ENCODE measurements around the gene HSPA2. TPM values are rescaled to one million over a fixed set of nuclear protein-coding genes. Genes with fewer than 3 reads are reported as not detected.

HSPA2 gene
- total and polyA plus RNA-seq, 2 of the 4 experiments (the other 2 are of a cell fraction), result 18.4 to 19.7 TPM

DNA sequence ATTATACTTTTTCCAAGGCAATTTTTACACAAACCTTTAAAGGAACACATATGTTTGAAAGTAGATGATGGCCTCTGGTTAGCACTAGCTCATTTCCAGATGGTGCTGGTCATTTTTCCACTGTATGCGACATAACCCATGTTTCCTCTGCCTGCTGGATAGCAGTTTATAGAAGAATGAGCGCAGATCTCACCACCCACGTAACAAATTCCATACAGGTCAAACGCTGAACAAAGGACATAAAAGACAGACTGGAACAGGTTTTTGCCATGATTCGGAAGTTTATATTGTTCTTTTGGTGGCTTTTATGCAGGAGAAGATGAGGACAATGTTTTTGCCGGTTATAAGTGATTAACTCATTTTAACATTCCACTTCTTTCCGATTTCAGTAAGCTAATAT, 39.9 kb downstream of the HSPA2 start:
- no peak overlapping the region for H2BK20ac ChIP-seq (ENCODE audit: low read depth, low read length)
- ChIA-PET CTCF (no interaction called here), POLR2A (ENCODE audit: unreplicated experiment) (no interaction called here)
- no peak overlapping the region for H3K9ac ChIP-seq (ENCODE audit: low read depth, low read length)
- H3K4me1 ChIP-seq (ENCODE audit: control insufficient read depth, insufficient read depth, low read length), result no peaks in the 10 kb centered on the region
- no peak overlapping the region for H3K27ac ChIP-seq (ENCODE audit: insufficient read depth, low read length)
- H4K91ac ChIP-seq (ENCODE audit: insufficient read depth, low read depth, low read length), result peak overlapping the region; percentile 11; the same call in 1 of the 2 replicates
- TF ChIP-seq RAD21 (IDR thresholded peaks at IDR 0.05; ENCODE audit: low read length), result no peak
- no peak for TF ChIP-seq RCOR1 (IDR thresholded peaks at IDR 0.05; ENCODE audit: insufficient replicate concordance, low read length)
- TF ChIP-seq MXI1 (IDR thresholded peaks at IDR 0.05; ENCODE audit: borderline replicate concordance, low read depth, low read length), result no peak
- TF ChIP-seq NFE2L2 (IDR thresholded peaks at IDR 0.05; ENCODE audit: low read depth, low read length), result no peak
- TF ChIP-seq CEBPB (IDR thresholded peaks at IDR 0.05; ENCODE audit: low read depth, low read length), result no peak
- no peak for TF ChIP-seq RFX5 (IDR thresholded peaks at IDR 0.05; ENCODE audit: low read depth, low read length)
- TF ChIP-seq, protein P1, sequence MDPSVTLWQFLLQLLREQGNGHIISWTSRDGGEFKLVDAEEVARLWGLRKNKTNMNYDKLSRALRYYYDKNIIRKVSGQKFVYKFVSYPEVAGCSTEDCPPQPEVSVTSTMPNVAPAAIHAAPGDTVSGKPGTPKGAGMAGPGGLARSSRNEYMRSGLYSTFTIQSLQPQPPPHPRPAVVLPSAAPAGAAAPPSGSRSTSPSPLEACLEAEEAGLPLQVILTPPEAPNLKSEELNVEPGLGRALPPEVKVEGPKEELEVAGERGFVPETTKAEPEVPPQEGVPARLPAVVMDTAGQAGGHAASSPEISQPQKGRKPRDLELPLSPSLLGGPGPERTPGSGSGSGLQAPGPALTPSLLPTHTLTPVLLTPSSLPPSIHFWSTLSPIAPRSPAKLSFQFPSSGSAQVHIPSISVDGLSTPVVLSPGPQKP (IDR thresholded peaks at IDR 0.05; ENCODE audit: borderline replicate concordance, low read depth, low read length), result no peak
- no peak for TF ChIP-seq MAFK (IDR thresholded peaks at IDR 0.05; ENCODE audit: low read depth, low read length)
- TF ChIP-seq, protein P2, sequence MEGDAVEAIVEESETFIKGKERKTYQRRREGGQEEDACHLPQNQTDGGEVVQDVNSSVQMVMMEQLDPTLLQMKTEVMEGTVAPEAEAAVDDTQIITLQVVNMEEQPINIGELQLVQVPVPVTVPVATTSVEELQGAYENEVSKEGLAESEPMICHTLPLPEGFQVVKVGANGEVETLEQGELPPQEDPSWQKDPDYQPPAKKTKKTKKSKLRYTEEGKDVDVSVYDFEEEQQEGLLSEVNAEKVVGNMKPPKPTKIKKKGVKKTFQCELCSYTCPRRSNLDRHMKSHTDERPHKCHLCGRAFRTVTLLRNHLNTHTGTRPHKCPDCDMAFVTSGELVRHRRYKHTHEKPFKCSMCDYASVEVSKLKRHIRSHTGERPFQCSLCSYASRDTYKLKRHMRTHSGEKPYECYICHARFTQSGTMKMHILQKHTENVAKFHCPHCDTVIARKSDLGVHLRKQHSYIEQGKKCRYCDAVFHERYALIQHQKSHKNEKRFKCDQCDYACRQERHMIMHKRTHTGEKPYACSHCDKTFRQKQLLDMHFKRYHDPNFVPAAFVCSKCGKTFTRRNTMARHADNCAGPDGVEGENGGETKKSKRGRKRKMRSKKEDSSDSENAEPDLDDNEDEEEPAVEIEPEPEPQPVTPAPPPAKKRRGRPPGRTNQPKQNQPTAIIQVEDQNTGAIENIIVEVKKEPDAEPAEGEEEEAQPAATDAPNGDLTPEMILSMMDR (conservative IDR thresholded peaks at IDR 0.05; ENCODE audit: low read depth, low read length), result no peak
- no peak for TF ChIP-seq POLR2A (IDR thresholded peaks at IDR 0.05; ENCODE audit: low read depth, low read length)
- TF ChIP-seq, protein P3, sequence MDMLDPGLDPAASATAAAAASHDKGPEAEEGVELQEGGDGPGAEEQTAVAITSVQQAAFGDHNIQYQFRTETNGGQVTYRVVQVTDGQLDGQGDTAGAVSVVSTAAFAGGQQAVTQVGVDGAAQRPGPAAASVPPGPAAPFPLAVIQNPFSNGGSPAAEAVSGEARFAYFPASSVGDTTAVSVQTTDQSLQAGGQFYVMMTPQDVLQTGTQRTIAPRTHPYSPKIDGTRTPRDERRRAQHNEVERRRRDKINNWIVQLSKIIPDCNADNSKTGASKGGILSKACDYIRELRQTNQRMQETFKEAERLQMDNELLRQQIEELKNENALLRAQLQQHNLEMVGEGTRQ (IDR thresholded peaks at IDR 0.05; ENCODE audit: low read depth, low read length), result no peak
- no peak for TF ChIP-seq CHD1 (IDR thresholded peaks at IDR 0.05; ENCODE audit: low read depth, low read length)
- no peak for TF ChIP-seq MAZ (IDR thresholded peaks at IDR 0.05; ENCODE audit: borderline replicate concordance, low read depth, low read length)
- TF ChIP-seq BHLHE40 (IDR thresholded peaks at IDR 0.05; ENCODE audit: low read depth, low read length), result no peak
- TF ChIP-seq FOS (IDR thresholded peaks at IDR 0.05; ENCODE audit: low read depth, low read length), result no peak
- no peak for TF ChIP-seq SMC3 (IDR thresholded peaks at IDR 0.05; ENCODE audit: low read depth, low read length)
- no peaks in the 10 kb centered on the region for H3K36me3 ChIP-seq (ENCODE audit: control insufficient read depth, insufficient read depth, low read length)
- H3K4me2 ChIP-seq (ENCODE audit: low read depth, low read length), result no peak overlapping the region
- H4K20me1 ChIP-seq (ENCODE audit: insufficient read depth, low read length), result no peaks in the 10 kb centered on the region
- no peak overlapping the region for H2AFZ ChIP-seq (replicated peaks; ENCODE audit: low read length, poor library complexity)
- no peak overlapping the region for H2BK5ac ChIP-seq (ENCODE audit: low read depth, low read length, poor library complexity, severe bottlenecking)
- H3K9me3 ChIP-seq (ENCODE audit: control insufficient read depth, insufficient read depth, low read length), result no peaks in the 10 kb centered on the region
- no peaks in the 10 kb centered on the region for H3K27me3 ChIP-seq (ENCODE audit: control insufficient read depth, insufficient read depth, low read length)
- H3K14ac ChIP-seq (replicated peaks; ENCODE audit: low read depth, low read length), result no peak overlapping the region
- BruUV-seq (replicated peaks), result no TSS peak
- H2BK120ac ChIP-seq (ENCODE audit: low read depth, low read length), result no peak overlapping the region
- in situ Hi-C loops (cut with MboI; ENCODE audit: low sequenced_read_pairs) (no loop called here), dilution Hi-C loops (cut with HindIII; ENCODE audit: low sequenced_read_pairs, unreplicated experiment) (no loop called here), intact Hi-C loops (cut with micrococcal nuclease) (no loop called here)
- H3K23ac ChIP-seq (ENCODE audit: low read depth, low read length), result no peak overlapping the region
- no peak overlapping the region for H2AK5ac ChIP-seq (ENCODE audit: low read depth, low read length)
- no CpG with 5 or more reads among the region's 7 CpGs for WGBS, 2 experiments (ENCODE audit: extremely low coverage in 2 of 2, insufficient read length in 1 of 2)
- H3K18ac ChIP-seq (ENCODE audit: low read depth, low read length), result no peak overlapping the region
- H3K4ac ChIP-seq (ENCODE audit: low read depth, low read length), result no peak overlapping the region
- H3K4me3 ChIP-seq (ENCODE audit: insufficient read depth, low read depth, low read length), result no peak overlapping the region
- DNase-seq (peak; percentile 45), ATAC-seq (ENCODE audit: low read depth) (peak; percentile 24; the same call in 1 of the 2 replicates)
- H4K5ac ChIP-seq (ENCODE audit: low read depth, low read length), result no peak overlapping the region
- H3K9me1 ChIP-seq (ENCODE audit: insufficient read depth, low read length), result no peaks in the 10 kb centered on the region
- H4K8ac ChIP-seq (ENCODE audit: low read depth in 2 of 2, low read length in 2 of 2), result no peak overlapping the region; a peak in 1 of 4 replicates
- H3K79me1 ChIP-seq (ENCODE audit: low read depth in 1 of 2, low read length in 2 of 2), result no peaks in the 10 kb centered on the region
- H2AK9ac ChIP-seq (replicated peaks; ENCODE audit: low read depth, low read length, poor library complexity), result no peak overlapping the region
- H3K56ac ChIP-seq (ENCODE audit: extremely low read depth, insufficient read depth, low read length), result no peak overlapping the region
- no peak overlapping the region; the same call in 2 of the 3 replicates for H2BK15ac ChIP-seq (ENCODE audit: low read depth, low read length)
